Neural cell (in vitro differentiated cells): ENCODE data around the gene MTNR1A.

Experiments used
- CTCF ChIP-seq: fragments of 450-650 bp; IDR thresholded peaks from 2 replicates; pipeline ENCODE4 v1.5.1; 2014; ENCODE audit warnings: antibody characterized with exemption, mild to moderate bottlenecking, moderate library complexity; ENCODE audit not compliant: poor library complexity, severe bottlenecking
- EP300 ChIP-seq: fragments of 450-650 bp; conservative IDR thresholded peaks from 2 replicates; pipeline ENCODE4 v1.6.1; 2014; ENCODE audit warnings: antibody characterized with exemption, mild to moderate bottlenecking, moderate library complexity; ENCODE audit not compliant: poor library complexity, severe bottlenecking
- EZH2 ChIP-seq: fragments of 200-600, 300-800 bp; shearing (Covaris generic), sonication (generic); IDR thresholded peaks from 2 replicates; pipeline ENCODE4 v1.6.1; 2014; ENCODE audit warnings: antibody characterized with exemption, low read length, borderline replicate concordance, mild to moderate bottlenecking; ENCODE audit not compliant: insufficient read depth, poor library complexity, severe bottlenecking
- MXI1 ChIP-seq: fragments of 450-650 bp; conservative IDR thresholded peaks from 2 replicates; pipeline ENCODE4 v1.6.1; 2014; ENCODE audit warnings: antibody characterized with exemption, mild to moderate bottlenecking; ENCODE audit not compliant: poor library complexity, severe bottlenecking
- POLR2AphosphoS5 ChIP-seq: IDR thresholded peaks from 2 replicates; pipeline ENCODE4 v1.6.1; 2012
- RAD21 ChIP-seq: fragments of 450-650 bp; conservative IDR thresholded peaks from 2 replicates; pipeline ENCODE4 v1.6.1; 2014; ENCODE audit warnings: antibody characterized with exemption, mild to moderate bottlenecking, moderate library complexity
- REST ChIP-seq: IDR thresholded peaks from 2 replicates; pipeline ENCODE4 v1.6.1; 2012; ENCODE audit warnings: borderline replicate concordance
- SMC3 ChIP-seq: fragments of 450-650 bp; conservative IDR thresholded peaks from 2 replicates; pipeline ENCODE4 v1.6.1; 2014; ENCODE audit warnings: antibody characterized with exemption, mild to moderate bottlenecking, moderate library complexity; ENCODE audit not compliant: poor library complexity
- TAF1 ChIP-seq: IDR thresholded peaks from 2 replicates; pipeline ENCODE4 v1.6.1; 2012; ENCODE audit warnings: low read depth

GRCh38 chr4:186483656-186484055 lies 71.7 kb downstream of the MTNR1A start:
- TF ChIP-seq RAD21, result no peak
- no peak for TF ChIP-seq CTCF
- TF ChIP-seq POLR2AphosphoS5, result no peak
- no peak for TF ChIP-seq EP300
- TF ChIP-seq SMC3, result no peak
- no peak for TF ChIP-seq TAF1
- TF ChIP-seq REST, result no peak
- no peak for TF ChIP-seq EZH2
- no peak for TF ChIP-seq MXI1
